K562 (cell line): ENCODE measurements around the gene ANKRD33. TPM values are rescaled to one million over a fixed set of nuclear protein-coding genes. Genes with fewer than 3 reads are reported as not detected.

Experiments used
- CCNT2 ChIP-seq: IDR thresholded peaks from 2 replicates; pipeline ENCODE4 v1.6.1; 2011; ENCODE audit warnings: borderline replicate concordance, low read depth, mild to moderate bottlenecking, moderate library complexity, mixed read lengths, low read length; ENCODE audit not compliant: insufficient read length; ENCODE audit errors: extremely low read depth
- CXXC5 ChIP-seq: fragments of 250-450 bp; sonication (Bioruptor Pico); IDR thresholded peaks from 2 replicates; pipeline ENCODE4 v1.8.0; 2022; ENCODE audit warnings: inconsistent platforms, mild to moderate bottlenecking, moderate library complexity
- ESRRA ChIP-seq: fragments of 450-650 bp; IDR thresholded peaks from 2 replicates; pipeline ENCODE4 v1.6.1; 2014; ENCODE audit warnings: low read depth, mild to moderate bottlenecking, moderate library complexity, borderline replicate concordance
- HEY1 ChIP-seq: fragments of 250-450 bp; sonication (Bioruptor Pico); IDR thresholded peaks from 2 replicates; pipeline ENCODE4 v1.5.0; 2020; ENCODE audit warnings: mild to moderate bottlenecking, moderate library complexity, borderline replicate concordance
- HNRNPUL1 ChIP-seq: fragments of 200-400 bp; formaldehyde crosslinking; IDR thresholded peaks from 2 replicates; pipeline ENCODE4 v1.6.1; 2017; ENCODE audit warnings: low read length
- JUND ChIP-seq, 2 experiments: IDR thresholded peaks; 2 replicates in 1 of 2; 3 replicates in 1 of 2; pipeline ENCODE4 v1.6.1; 2011; ENCODE audit warnings: borderline replicate concordance in 2 of 2, low read depth in 2 of 2, low read length in 2 of 2, improper control_type of control experiment in 1 of 2, missing biosample characterization in 1 of 2, missing genetic modification characterization in 1 of 2, missing genetic modification reagents in 1 of 2
- MAZ ChIP-seq, 2 experiments: fragments of 450-650 bp in 1 of 2; sonication (generic) in 1 of 2; formaldehyde crosslinking; IDR thresholded peaks in 1 of 2; conservative IDR thresholded peaks in 1 of 2; 2 replicates each; pipeline versions ENCODE4 v1.4.0 to v1.5.0; 2020; ENCODE audit warnings: mild to moderate bottlenecking in 1 of 2, missing genetic modification reagents in 1 of 2
- MEF2D ChIP-seq: conservative IDR thresholded peaks from 2 replicates; pipeline ENCODE4 v1.6.1; 2016; ENCODE audit warnings: low read depth, missing genetic modification characterization, missing compliant biosample characterization
- MTA3 ChIP-seq: fragments of 450-650 bp; formaldehyde crosslinking; IDR thresholded peaks from 2 replicates; pipeline ENCODE4 v1.6.1; 2017; ENCODE audit warnings: mild to moderate bottlenecking, borderline replicate concordance
- POLR2G ChIP-seq: fragments of 200-400 bp; formaldehyde crosslinking; IDR thresholded peaks from 2 replicates; pipeline ENCODE4 v1.6.1; 2017; ENCODE audit warnings: low read depth, mild to moderate bottlenecking, antibody characterized with exemption, low read length, moderate library complexity
- RBFOX2 ChIP-seq: fragments of 200-400 bp; formaldehyde crosslinking; IDR thresholded peaks from 2 replicates; pipeline ENCODE4 v1.6.1; 2017; ENCODE audit warnings: low read depth, mild to moderate bottlenecking, low read length, moderate library complexity
- RCOR1 ChIP-seq, 2 experiments: IDR thresholded peaks; 2 replicates each; pipeline ENCODE4 v1.6.1; 2012; ENCODE audit warnings: low read depth in 2 of 2, low read length in 2 of 2, borderline replicate concordance in 1 of 2, improper control_type of control experiment in 1 of 2
- SRF ChIP-seq, 2 experiments: fragments of 250-450, 450-650 bp in 1 of 2; sonication (Bioruptor Pico) in 1 of 2; sonication (generic) in 1 of 2; formaldehyde crosslinking; IDR thresholded peaks; 2 replicates each; pipeline versions ENCODE4 v1.5.0 to v1.5.1; 2020 to 2022; ENCODE audit warnings: mild to moderate bottlenecking in 1 of 2, missing genetic modification reagents in 1 of 2
- SUPT5H ChIP-seq: fragments of 450-650 bp; IDR thresholded peaks from 2 replicates; pipeline ENCODE4 v1.6.1; 2016
- ZBTB7A ChIP-seq: IDR thresholded peaks from 2 replicates; pipeline ENCODE4 v1.6.1; 2011; ENCODE audit warnings: low read depth, mild to moderate bottlenecking, low read length, moderate library complexity, borderline replicate concordance; ENCODE audit not compliant: control insufficient read depth
- polyA plus RNA-seq, 8 experiments: library from polyadenylated mRNA; depleted of rRNA in 4 of 8; stranded (reverse) in 5 of 8; unstranded in 3 of 8; fragments of >200 nt; fragmentation: Nextera tagmentation in 2 of 8; fragmentation: Illumina TruSeq in 1 of 8; extraction: Ambion mirVana in 2 of 8; extraction: Trizol in 1 of 8; gene quantifications; 2 replicates each; pipeline versions ENCODE4 v1.2.1 to v1.2.3, GENCODE V29; 2011 to 2014; ENCODE audit warnings: inconsistent platforms in 1 of 8, missing spikeins in 1 of 8
- total RNA-seq, 7 experiments: library from RNA; depleted of rRNA in 6 of 7; stranded (reverse); fragments of >200 nt in 6 of 7; fragmentation: Illumina TruSeq in 2 of 7; extraction: Trizol in 2 of 7; gene quantifications; 2 replicates each; pipeline versions ENCODE4 v1.2.1 to v1.2.3, GENCODE V29; 2011 to 2021; ENCODE audit warnings: low replicate concordance in 1 of 7
- TF ChIP-seq, protein P1 (sequence below): IDR thresholded peaks from 2 replicates; pipeline ENCODE4 v1.6.1; 2011; ENCODE audit warnings: borderline replicate concordance, low read depth, mild to moderate bottlenecking, moderate library complexity, low read length; ENCODE audit not compliant: insufficient read depth, poor library complexity, severe bottlenecking
- TF ChIP-seq, protein P2 (sequence below): sonication (generic); formaldehyde crosslinking; IDR thresholded peaks from 2 replicates; pipeline ENCODE4 v1.9.0; 2022; ENCODE audit warnings: mild to moderate bottlenecking, missing genetic modification reagents
- TF ChIP-seq, protein P3 (sequence below): sonication (generic); formaldehyde crosslinking; IDR thresholded peaks from 2 replicates; pipeline ENCODE4 v1.8.0; 2022; ENCODE audit warnings: mild to moderate bottlenecking, missing genetic modification reagents
- TF ChIP-seq, protein P4 (sequence below): fragments of 250-450 bp; sonication (Bioruptor Pico); IDR thresholded peaks from 2 replicates; pipeline ENCODE4 v1.5.0; 2020; ENCODE audit warnings: mild to moderate bottlenecking

ANKRD33 gene
- total and polyA plus RNA-seq, 9 of the 15 experiments (the other 6 are each of a cell fraction or from before 2014, with no cell fraction given): 0.04 to 0.11 (median 0.07) TPM; not detected in 4

DNA sequence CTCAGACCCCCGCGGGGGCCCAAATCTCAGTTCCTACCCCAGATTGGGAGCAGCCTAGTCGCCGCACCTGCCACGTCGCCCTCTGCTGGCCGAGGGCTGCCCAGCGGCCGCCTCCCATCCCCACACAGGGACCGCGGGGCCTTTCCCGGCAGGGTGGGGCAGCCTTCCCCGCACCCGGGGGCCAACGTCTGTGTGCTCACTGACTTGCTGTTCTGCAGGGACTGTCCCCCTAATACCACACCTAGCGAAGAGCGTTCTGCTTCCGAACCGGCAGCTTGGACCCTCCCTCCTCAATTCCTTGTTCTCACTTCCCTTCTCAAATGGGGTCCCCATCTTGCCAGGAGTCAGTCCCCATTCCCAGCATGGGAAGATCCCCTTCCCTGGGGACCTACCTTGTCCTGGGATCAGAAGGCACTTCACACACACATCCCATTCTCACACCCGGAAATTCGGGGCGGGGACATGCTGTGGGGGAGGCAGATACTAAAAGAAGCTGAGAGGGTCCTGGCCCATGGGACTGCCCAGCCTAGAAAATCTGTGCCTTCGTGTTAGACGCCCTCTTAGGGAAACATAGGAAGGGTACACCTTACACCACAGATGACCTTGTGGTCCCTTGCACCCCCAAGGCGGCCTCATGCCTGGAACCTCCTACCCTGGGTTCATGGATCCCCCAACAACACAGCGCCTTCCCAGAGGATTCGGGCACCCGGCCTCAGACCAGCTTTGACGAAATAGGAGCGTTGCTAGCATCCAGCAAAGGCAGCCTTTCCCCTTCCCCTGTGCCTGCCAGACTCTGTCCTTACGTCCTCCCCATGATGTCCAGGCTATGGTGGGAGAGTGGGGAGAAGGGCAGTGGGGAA, 35.8 kb downstream of the ANKRD33 start (continued):
- 0 out of 4 replicates have a peak, but pooled peaks of 1 of the 2 experiments have one; percentile 45 for TF ChIP-seq SRF (CRISPR knock-in tag; IDR thresholded peaks at IDR 0.05)
- peak; percentile 64 to 88; a peak in 3 of 4 replicates for TF ChIP-seq MAZ (CRISPR knock-in tag; conservative IDR thresholded peaks at IDR 0.05 in 1 of 2, IDR thresholded peaks at IDR 0.05 in 1 of 2)
- peak; percentile 70; the same call in 1 of the 2 replicates for TF ChIP-seq MTA3
- 0 out of 2 replicates have a peak, but pooled peaks have one; percentile 10 for TF ChIP-seq ESRRA
- TF ChIP-seq, protein P1, sequence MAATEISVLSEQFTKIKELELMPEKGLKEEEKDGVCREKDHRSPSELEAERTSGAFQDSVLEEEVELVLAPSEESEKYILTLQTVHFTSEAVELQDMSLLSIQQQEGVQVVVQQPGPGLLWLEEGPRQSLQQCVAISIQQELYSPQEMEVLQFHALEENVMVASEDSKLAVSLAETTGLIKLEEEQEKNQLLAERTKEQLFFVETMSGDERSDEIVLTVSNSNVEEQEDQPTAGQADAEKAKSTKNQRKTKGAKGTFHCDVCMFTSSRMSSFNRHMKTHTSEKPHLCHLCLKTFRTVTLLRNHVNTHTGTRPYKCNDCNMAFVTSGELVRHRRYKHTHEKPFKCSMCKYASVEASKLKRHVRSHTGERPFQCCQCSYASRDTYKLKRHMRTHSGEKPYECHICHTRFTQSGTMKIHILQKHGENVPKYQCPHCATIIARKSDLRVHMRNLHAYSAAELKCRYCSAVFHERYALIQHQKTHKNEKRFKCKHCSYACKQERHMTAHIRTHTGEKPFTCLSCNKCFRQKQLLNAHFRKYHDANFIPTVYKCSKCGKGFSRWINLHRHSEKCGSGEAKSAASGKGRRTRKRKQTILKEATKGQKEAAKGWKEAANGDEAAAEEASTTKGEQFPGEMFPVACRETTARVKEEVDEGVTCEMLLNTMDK: peak; percentile 75
- TF ChIP-seq ZBTB7A: peak; percentile 71; the same call in 1 of the 2 replicates
- TF ChIP-seq HEY1 (CRISPR knock-in tag): no peak
- TF ChIP-seq, protein P2, sequence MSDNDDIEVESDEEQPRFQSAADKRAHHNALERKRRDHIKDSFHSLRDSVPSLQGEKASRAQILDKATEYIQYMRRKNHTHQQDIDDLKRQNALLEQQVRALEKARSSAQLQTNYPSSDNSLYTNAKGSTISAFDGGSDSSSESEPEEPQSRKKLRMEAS (CRISPR knock-in tag): 0 out of 2 replicates have a peak, but pooled peaks have one; percentile 9
- TF ChIP-seq MEF2D (tag): no peak
- 0 out of 2 replicates have a peak, but pooled peaks have one; percentile 4 for TF ChIP-seq JUND (IDR thresholded peaks at IDR 0.05; ENCODE audit: borderline replicate concordance, low read depth, low read length)
- no peak; the same call in 2 of the 3 replicates for TF ChIP-seq JUND (tag; IDR thresholded peaks at IDR 0.05; ENCODE audit: borderline replicate concordance, low read depth, low read length)
- no peak for TF ChIP-seq HNRNPUL1
- TF ChIP-seq CXXC5: 0 out of 2 replicates have a peak, but pooled peaks have one; percentile 31
- TF ChIP-seq, protein P3, sequence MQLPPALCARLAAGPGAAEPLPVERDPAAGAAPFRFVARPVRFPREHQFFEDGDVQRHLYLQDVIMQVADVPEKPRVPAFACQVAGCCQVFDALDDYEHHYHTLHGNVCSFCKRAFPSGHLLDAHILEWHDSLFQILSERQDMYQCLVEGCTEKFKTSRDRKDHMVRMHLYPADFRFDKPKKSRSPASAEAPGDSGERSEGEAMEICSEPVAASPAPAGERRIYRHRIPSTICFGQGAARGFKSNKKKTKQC (CRISPR knock-in tag): no peak
- peak; percentile 17 for TF ChIP-seq CCNT2
- TF ChIP-seq POLR2G: 0 out of 2 replicates have a peak, but pooled peaks have one; percentile 30
- TF ChIP-seq, protein P4, sequence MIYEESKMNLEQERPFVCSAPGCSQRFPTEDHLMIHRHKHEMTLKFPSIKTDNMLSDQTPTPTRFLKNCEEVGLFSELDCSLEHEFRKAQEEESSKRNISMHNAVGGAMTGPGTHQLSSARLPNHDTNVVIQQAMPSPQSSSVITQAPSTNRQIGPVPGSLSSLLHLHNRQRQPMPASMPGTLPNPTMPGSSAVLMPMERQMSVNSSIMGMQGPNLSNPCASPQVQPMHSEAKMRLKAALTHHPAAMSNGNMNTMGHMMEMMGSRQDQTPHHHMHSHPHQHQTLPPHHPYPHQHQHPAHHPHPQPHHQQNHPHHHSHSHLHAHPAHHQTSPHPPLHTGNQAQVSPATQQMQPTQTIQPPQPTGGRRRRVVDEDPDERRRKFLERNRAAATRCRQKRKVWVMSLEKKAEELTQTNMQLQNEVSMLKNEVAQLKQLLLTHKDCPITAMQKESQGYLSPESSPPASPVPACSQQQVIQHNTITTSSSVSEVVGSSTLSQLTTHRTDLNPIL: no peak
- TF ChIP-seq RBFOX2: 0 out of 2 replicates have a peak, but pooled peaks have one; percentile 25
- TF ChIP-seq SUPT5H: no peak
- peak in 1 of 2 experiments; percentile 61; a peak in 1 of 4 replicates for TF ChIP-seq RCOR1 (IDR thresholded peaks at IDR 0.05; ENCODE audit: borderline replicate concordance in 1 of 2, low read depth in 2 of 2, low read length in 2 of 2)
